Body of pancreas (tissue), 4 donors: ENCODE data around the gene EYS. TPM values are rescaled to one million over a fixed set of nuclear protein-coding genes. Genes with fewer than 3 reads are reported as not detected.

Experiments used
- ATAC-seq: fragments of 150-250 bp; one replicate; pipeline ENCODE4 v1.9.1; 2016
- DNase-seq, 4 donors: peaks; one replicate each; pipeline ENCODE4 v3.0.0-alpha.2; 2019
- H3K27ac ChIP-seq, 4 donors: fragments of 200-600 bp; sonication (generic); 1 replicate in 3 of 4; 2 replicates in 1 of 4; pipeline versions ENCODE4 v1.5.1 to v1.6.1; 2016 to 2019; ENCODE audit warnings: mild to moderate bottlenecking in 1 of 4, mixed read lengths in 1 of 4, moderate library complexity in 1 of 4
- H3K27me3 ChIP-seq, 2 donors: fragments of 200-600 bp; sonication (generic); one replicate each; pipeline ENCODE4 v1.6.0; 2016; ENCODE audit warnings: mild to moderate bottlenecking in 1 of 2
- H3K36me3 ChIP-seq, 2 donors: fragments of 200-600 bp; sonication (generic); replicated peaks in 1 of 2; 2 replicates each; pipeline ENCODE4 v1.5.1; 2016; ENCODE audit warnings: low read depth in 2 of 2; ENCODE audit not compliant: insufficient read depth in 1 of 2
- H3K4me1 ChIP-seq: fragments of 200-600 bp; sonication (generic); one replicate; pipeline ENCODE4 v1.6.0; 2016
- H3K4me3 ChIP-seq, 2 donors: fragments of 200-600 bp; sonication (generic); 1 replicate in 1 of 2; 2 replicates in 1 of 2; pipeline ENCODE4 v1.5.1; 2016 to 2019
- H3K9me3 ChIP-seq, 3 donors: fragments of 200-600 bp; sonication (generic); 1 replicate in 2 of 3; 2 replicates in 1 of 3; pipeline ENCODE4 v1.5.1; 2016
- POLR2A ChIP-seq, 3 donors: fragments of 450-650 bp; IDR thresholded peaks; one replicate each; pipeline ENCODE4 v1.6.1; 2016; ENCODE audit warnings: antibody characterized with exemption in 3 of 3, mild to moderate bottlenecking in 2 of 3
- WGBS, 2 donors: methylation state at CpG; one replicate each; pipeline ENCODE4 v1.1.5; 2017; 5-methylcytosine and 5-hydroxymethylcytosine counted together
- intact Hi-C: fragments of 100-400 bp; cut with DNase I; formaldehyde crosslinking; loops from one replicate; pipeline ENCODE4 v1.15.1; 2023
- total RNA-seq, 2 donors: library from RNA; depleted of rRNA; stranded (reverse); fragments of >200 nt; gene quantifications; one replicate each; pipeline ENCODE4 v1.1.0, GENCODE V29; 2016
- TF ChIP-seq, protein P1 (sequence below), 7 experiments: fragments of 450-650 bp in 4 of 7; fragments of 200-600 bp in 3 of 7; sonication (generic) in 3 of 7; IDR thresholded peaks; one replicate each; pipeline ENCODE4 v1.5.1; 2016 to 2019; ENCODE audit warnings: antibody characterized with exemption in 7 of 7

EYS gene
- total RNA-seq, 2 donors from 2014 or later: 0.26 TPM; not detected in 1

- H3K4me3 ChIP-seq: no peak overlapping the region
- H3K4me1 ChIP-seq: no peaks in the 10 kb centered on the region
- DNase-seq (no peak), ATAC-seq (no peak)
- H3K9me3 ChIP-seq: no peaks in the 10 kb centered on the region
- H3K36me3 ChIP-seq: no peaks in the 10 kb centered on the region
- TF ChIP-seq, protein P1, sequence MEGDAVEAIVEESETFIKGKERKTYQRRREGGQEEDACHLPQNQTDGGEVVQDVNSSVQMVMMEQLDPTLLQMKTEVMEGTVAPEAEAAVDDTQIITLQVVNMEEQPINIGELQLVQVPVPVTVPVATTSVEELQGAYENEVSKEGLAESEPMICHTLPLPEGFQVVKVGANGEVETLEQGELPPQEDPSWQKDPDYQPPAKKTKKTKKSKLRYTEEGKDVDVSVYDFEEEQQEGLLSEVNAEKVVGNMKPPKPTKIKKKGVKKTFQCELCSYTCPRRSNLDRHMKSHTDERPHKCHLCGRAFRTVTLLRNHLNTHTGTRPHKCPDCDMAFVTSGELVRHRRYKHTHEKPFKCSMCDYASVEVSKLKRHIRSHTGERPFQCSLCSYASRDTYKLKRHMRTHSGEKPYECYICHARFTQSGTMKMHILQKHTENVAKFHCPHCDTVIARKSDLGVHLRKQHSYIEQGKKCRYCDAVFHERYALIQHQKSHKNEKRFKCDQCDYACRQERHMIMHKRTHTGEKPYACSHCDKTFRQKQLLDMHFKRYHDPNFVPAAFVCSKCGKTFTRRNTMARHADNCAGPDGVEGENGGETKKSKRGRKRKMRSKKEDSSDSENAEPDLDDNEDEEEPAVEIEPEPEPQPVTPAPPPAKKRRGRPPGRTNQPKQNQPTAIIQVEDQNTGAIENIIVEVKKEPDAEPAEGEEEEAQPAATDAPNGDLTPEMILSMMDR (IDR thresholded peaks at IDR 0.05): no peak
- no peak for TF ChIP-seq POLR2A (IDR thresholded peaks at IDR 0.05)
- 36 to 47% methylated on average over 2 of the region's 2 CpGs for WGBS, 2 donors
- intact Hi-C loops: no loop called here
- no peak overlapping the region for H3K27ac ChIP-seq
- no peaks in the 10 kb centered on the region for H3K27me3 ChIP-seq
Measured at GRCh38 chr6:64714073-64714472, 993.0 kb downstream of the EYS start.

- Histone ChIP-seq H3K9me3 (no peaks in the 10 kb centered on the region), H3K27ac (no peak overlapping the region), H3K36me3 (no peaks in the 10 kb centered on the region), H3K4me3 (no peak overlapping the region), H3K4me1 (no peaks in the 10 kb centered on the region), H3K27me3 (no peaks in the 10 kb centered on the region)
- ATAC-seq (no peak), DNase-seq (no peak)
- WGBS, 2 donors: 42 to 52% methylated on average over 1 of the region's 1 CpG
- no peak for TF ChIP-seq POLR2A (IDR thresholded peaks at IDR 0.05)
- intact Hi-C loops: no loop called here
Measured at GRCh38 chr6:64713175-64713574, 993.9 kb downstream of the EYS start.

DNA sequence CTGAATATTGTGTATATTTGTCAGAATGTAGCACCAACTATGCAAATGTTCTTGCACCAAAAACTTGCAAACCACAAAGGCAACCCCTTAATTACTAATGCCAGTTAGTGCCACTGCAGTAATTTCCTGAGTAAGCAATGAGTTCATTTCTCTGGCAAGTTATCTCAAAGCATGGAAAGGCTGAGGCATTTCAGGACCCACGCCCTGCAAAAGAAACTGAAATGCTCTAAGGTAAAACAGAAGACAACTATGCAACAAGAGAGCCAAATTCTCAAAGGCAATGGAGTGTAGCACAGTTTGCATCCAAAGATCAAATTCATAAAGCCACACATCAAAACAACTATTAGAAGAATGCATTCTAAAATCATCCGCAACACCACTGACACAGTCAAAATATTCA lies 994.4 kb downstream of the EYS start:
- TF ChIP-seq, protein P1 (IDR thresholded peaks at IDR 0.05): no peak
- no peak for TF ChIP-seq POLR2A (IDR thresholded peaks at IDR 0.05)
- ATAC-seq (no peak), DNase-seq (no peak)
- H3K36me3 ChIP-seq: no peaks in the 10 kb centered on the region
- H3K4me3 ChIP-seq: no peak overlapping the region
- H3K27ac ChIP-seq: no peak overlapping the region
- H3K9me3 ChIP-seq: no peaks in the 10 kb centered on the region
- H3K4me1 ChIP-seq: no peaks in the 10 kb centered on the region
- intact Hi-C loops: no loop called here
- H3K27me3 ChIP-seq: no peaks in the 10 kb centered on the region
- 47 to 57% methylated on average over 2 of the region's 2 CpGs for whole genome bisulfite sequencing, 2 donors

GRCh38 chr6:64703922-64704321 lies 1003.1 kb downstream of the EYS start:
- Histone ChIP-seq H3K4me1 (no peaks in the 10 kb centered on the region), H3K4me3 (no peak overlapping the region), H3K27me3 (no peaks in the 10 kb centered on the region), H3K36me3 (no peaks in the 10 kb centered on the region), H3K9me3 (no peaks in the 10 kb centered on the region), H3K27ac (no peak overlapping the region)
- WGBS, 2 donors: 37 to 47% methylated on average over 2 of the region's 2 CpGs
- no peak for ATAC-seq
- TF ChIP-seq, protein P1 (IDR thresholded peaks at IDR 0.05): no peak
- no peak for TF ChIP-seq POLR2A (IDR thresholded peaks at IDR 0.05)
- no peak for DNase-seq
- intact Hi-C loops: no loop called here

DNA sequence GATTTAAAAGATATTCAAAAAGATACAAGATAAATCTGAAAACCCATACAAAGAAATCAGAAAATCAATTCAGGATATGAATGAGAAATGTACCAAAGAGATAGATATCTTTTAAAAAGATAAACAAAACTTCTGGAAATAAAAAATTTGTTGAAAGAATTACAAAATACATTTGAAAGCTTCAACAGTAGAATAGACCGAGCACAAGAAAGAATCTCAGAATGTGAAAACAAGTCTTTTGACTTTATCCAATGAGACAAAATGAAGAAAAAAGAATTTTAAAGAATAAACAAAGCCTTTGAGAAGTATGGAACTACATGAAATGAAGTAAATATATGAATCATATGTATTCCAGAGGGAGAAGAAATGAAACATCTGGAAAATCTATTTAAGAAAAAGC lies 1011.0 kb downstream of the EYS start:
- Histone ChIP-seq H3K36me3 (no peaks in the 10 kb centered on the region), H3K4me3 (no peak overlapping the region), H3K9me3 (peaks cover 0 to 5% (median 0%) of the 10 kb centered on the region in 3 donors), H3K27ac (no peak overlapping the region), H3K4me1 (no peaks in the 10 kb centered on the region), H3K27me3 (no peaks in the 10 kb centered on the region)
- DNase-seq: no peak
- ATAC-seq: no peak
- WGBS, 2 donors: 85 to 88% methylated on average over 1 of the region's 1 CpG
- TF ChIP-seq, protein P1 (IDR thresholded peaks at IDR 0.05): no peak
- TF ChIP-seq POLR2A (IDR thresholded peaks at IDR 0.05): no peak
- intact Hi-C loops: no loop called here
